Measurements from ENCODE around the gene CCDC184.

GRCh38 chr12:48201516-48201915 is 18.1 kb downstream of the CCDC184 start:
- no peak for TF ChIP-seq CTCF (conservative IDR thresholded peaks at IDR 0.05; ENCODE audit: low read depth, low read length)
- no peak for TF ChIP-seq EZH2 (IDR thresholded peaks at IDR 0.05; ENCODE audit: borderline replicate concordance, low read depth, low read length, poor library complexity, severe bottlenecking)
